ENCODE data around the gene CCDC90B. TPM values are rescaled to one million over a fixed set of nuclear protein-coding genes. Genes with fewer than 3 reads are reported as not detected.

CCDC90B gene
- total and polyA plus RNA-seq, 4 donors = 18.8 to 40.5 (median 28.1) TPM

- Histone ChIP-seq H3K9ac (ENCODE audit: low read depth in 1 of 2, low read length in 2 of 2) (no peak overlapping the region), H3K36me3 (ENCODE audit: control insufficient read depth in 4 of 4, insufficient read depth in 3 of 4, low read depth in 1 of 4, low read length in 3 of 4) (peaks cover 0 to 34% (median 8%) of the 10 kb centered on the region in 4 donors), H3K4me1 (ENCODE audit: control insufficient read depth in 4 of 4, insufficient read depth in 4 of 4, low read length in 3 of 4) (peaks cover 3 to 21% (median 13%) of the 10 kb centered on the region in 4 donors), H3K27me3 (ENCODE audit: control insufficient read depth in 4 of 4, insufficient read depth in 4 of 4, low read length in 3 of 4) (no peaks in the 10 kb centered on the region), H3K4me3 (ENCODE audit: low read depth in 1 of 3, low read length in 3 of 3) (no peak overlapping the region), H3K27ac (ENCODE audit: low read depth in 1 of 2, low read length in 2 of 2) (peak overlapping the region; percentile 10 to 14), H3K9me3 (ENCODE audit: control insufficient read depth in 4 of 4, low read length in 3 of 4) (no peaks in the 10 kb centered on the region)
- WGBS = 74% methylated on average over 3 of the region's 3 CpGs
- TF ChIP-seq EGR1 (IDR thresholded peaks at IDR 0.05; ENCODE audit: low read depth in 2 of 2) (no peak), RXRA (IDR thresholded peaks at IDR 0.05) (no peak), TAF1 (conservative IDR thresholded peaks at IDR 0.05) (no peak), FOXA1 (IDR thresholded peaks at IDR 0.05) (no peak), HNF4A (conservative IDR thresholded peaks at IDR 0.05) (peak in 1 of 2 donors; percentile 14)
- no peak for DNase-seq (ENCODE audit: low spot score)
These were observed 28.4 kb downstream of the CCDC90B start for GRCh38 chr11:83257761-83258168.

GRCh38 chr11:83256602-83257340, 29.4 kb downstream of the CCDC90B start:
- no peaks in the 10 kb centered on the region for H3K27me3 ChIP-seq (ENCODE audit: control insufficient read depth in 4 of 4, insufficient read depth in 4 of 4, low read length in 3 of 4)
- H3K4me1 ChIP-seq (ENCODE audit: control insufficient read depth in 4 of 4, insufficient read depth in 4 of 4, low read length in 3 of 4) = peaks cover 3 to 21% (median 13%) of the 10 kb centered on the region in 4 donors
- no peaks in the 10 kb centered on the region for H3K9me3 ChIP-seq (ENCODE audit: control insufficient read depth in 4 of 4, low read length in 3 of 4)
- H3K4me3 ChIP-seq (ENCODE audit: low read depth in 1 of 3, low read length in 3 of 3) = no peak overlapping the region
- peak; percentile 51 for TF ChIP-seq HNF4G (IDR thresholded peaks at IDR 0.05)
- TF ChIP-seq EGR1 (IDR thresholded peaks at IDR 0.05; ENCODE audit: low read depth in 2 of 2) = no peak
- TF ChIP-seq ATF3 (IDR thresholded peaks at IDR 0.05) = peak; percentile 35
- no peak for TF ChIP-seq TAF1 (conservative IDR thresholded peaks at IDR 0.05)
- peak in 1 of 2 donors; percentile 15 for TF ChIP-seq JUND (IDR thresholded peaks at IDR 0.05)
- TF ChIP-seq YY1 (IDR thresholded peaks at IDR 0.05) = peak; percentile 43
- TF ChIP-seq FOXA1 (IDR thresholded peaks at IDR 0.05) = peak; percentile 70
- peak; percentile 35 for TF ChIP-seq REST (IDR thresholded peaks at IDR 0.05)
- TF ChIP-seq RAD21 (IDR thresholded peaks at IDR 0.05) = peak in 1 of 2 donors; percentile 22
- peak; percentile 57 for TF ChIP-seq NR2F2 (IDR thresholded peaks at IDR 0.05)
- TF ChIP-seq HNF4A (conservative IDR thresholded peaks at IDR 0.05) = peak; percentile 90
- peak; percentile 73 to 75 for TF ChIP-seq RXRA (IDR thresholded peaks at IDR 0.05)
- TF ChIP-seq ZBTB33 (IDR thresholded peaks at IDR 0.05) = no peak
- TF ChIP-seq GABPA (IDR thresholded peaks at IDR 0.05 in 1 of 2, conservative IDR thresholded peaks at IDR 0.05 in 1 of 2) = no peak
- TF ChIP-seq SP1 (IDR thresholded peaks at IDR 0.05) = peak; percentile 81
- peak; percentile 28 for TF ChIP-seq MAX (IDR thresholded peaks at IDR 0.05)
- TF ChIP-seq FOXA2 (IDR thresholded peaks at IDR 0.05) = peak; percentile 85
- 47% methylated on average over 3 of the region's 3 CpGs for WGBS
- peak overlapping the region; percentile 48 to 68 for H3K27ac ChIP-seq (ENCODE audit: low read depth in 1 of 2, low read length in 2 of 2)
- DNase-seq (ENCODE audit: low spot score) = no peak
- peaks cover 0 to 30% (median 7%) of the 10 kb centered on the region in 4 donors for H3K36me3 ChIP-seq (ENCODE audit: control insufficient read depth in 4 of 4, insufficient read depth in 3 of 4, low read depth in 1 of 4, low read length in 3 of 4)
- no peak overlapping the region for H3K9ac ChIP-seq (ENCODE audit: low read depth in 1 of 2, low read length in 2 of 2)

Data from liver (tissue), 9 donors.